SK-N-SH (cell line): ENCODE data around the gene NLGN1. TPM values are rescaled to one million over a fixed set of nuclear protein-coding genes. Genes with fewer than 3 reads are reported as not detected.

Experiments used
- EP300 ChIP-seq, 2 experiments: IDR thresholded peaks; 2 replicates each; pipeline versions ENCODE4 v1.4.0 to v1.6.1; 2012; ENCODE audit warnings: borderline replicate concordance in 1 of 2, low read depth in 1 of 2, low read length in 1 of 2
- EZH2phosphoT487 ChIP-seq: fragments of 200-600 bp; sonication (generic); IDR thresholded peaks from 2 replicates; pipeline ENCODE4 v1.6.1; 2017; ENCODE audit warnings: low read depth, mixed run types, mild to moderate bottlenecking, antibody characterized with exemption, moderate library complexity, borderline replicate concordance
- FOSL2 ChIP-seq: IDR thresholded peaks from 2 replicates; pipeline ENCODE4 v1.4.0; 2012; ENCODE audit warnings: low read depth, mild to moderate bottlenecking, moderate library complexity, borderline replicate concordance
- FOXJ3 ChIP-seq: sonication (generic); formaldehyde crosslinking; IDR thresholded peaks from 2 replicates; pipeline ENCODE4 v1.5.1; 2020; ENCODE audit warnings: mild to moderate bottlenecking, missing genetic modification reagents
- FOXM1 ChIP-seq: IDR thresholded peaks from 2 replicates; pipeline ENCODE4 v1.4.0; 2012; ENCODE audit warnings: low read depth, mild to moderate bottlenecking
- GABPA ChIP-seq: IDR thresholded peaks from 2 replicates; pipeline ENCODE4 v1.4.0; 2012; ENCODE audit warnings: low read depth, mild to moderate bottlenecking
- GATA2 ChIP-seq: sonication (generic); formaldehyde crosslinking; IDR thresholded peaks from 2 replicates; pipeline ENCODE4 v1.5.0; 2020; ENCODE audit warnings: mild to moderate bottlenecking, missing genetic modification reagents
- JUND ChIP-seq: IDR thresholded peaks from 2 replicates; pipeline ENCODE4 v1.4.0; 2012
- MAX ChIP-seq: IDR thresholded peaks from 2 replicates; pipeline ENCODE4 v1.4.0; 2012; ENCODE audit warnings: low read depth
- MEF2A ChIP-seq: IDR thresholded peaks from 2 replicates; pipeline ENCODE4 v1.4.0; 2012; ENCODE audit warnings: low read depth, borderline replicate concordance
- POLR2AphosphoS5 ChIP-seq: IDR thresholded peaks from 2 replicates; pipeline ENCODE4 v1.6.1; 2012; ENCODE audit warnings: low read depth, low read length
- RCOR1 ChIP-seq: fragments of 150-350 bp; IDR thresholded peaks from 2 replicates; pipeline ENCODE4 v1.6.1; 2017; ENCODE audit warnings: antibody characterized with exemption, low read length
- REST ChIP-seq: IDR thresholded peaks from 2 replicates; pipeline ENCODE4 v1.6.1; 2012; ENCODE audit warnings: mild to moderate bottlenecking, low read depth, low read length, moderate library complexity
- SIN3A ChIP-seq: IDR thresholded peaks from 2 replicates; pipeline ENCODE4 v1.6.1; 2012; ENCODE audit warnings: low read depth, mild to moderate bottlenecking, low read length, moderate library complexity, borderline replicate concordance
- TEAD4 ChIP-seq: IDR thresholded peaks from 2 replicates; pipeline ENCODE4 v1.4.0; 2012; ENCODE audit warnings: mild to moderate bottlenecking, borderline replicate concordance; ENCODE audit not compliant: insufficient read depth
- USF1 ChIP-seq: IDR thresholded peaks from 2 replicates; pipeline ENCODE4 v1.4.0; 2012; ENCODE audit warnings: low read depth, borderline replicate concordance
- polyA plus RNA-seq, 3 experiments: library from polyadenylated mRNA; depleted of rRNA; stranded (reverse); fragments of >200 nt; gene quantifications; 2 replicates each; pipeline ENCODE4 v1.2.3, GENCODE V29; 2012
- TF ChIP-seq, protein P1 (sequence below): IDR thresholded peaks from 2 replicates; pipeline ENCODE4; 2012
- TF ChIP-seq, protein P2 (sequence below): fragments of 150-350 bp; IDR thresholded peaks from 2 replicates; pipeline ENCODE4 v1.6.1; 2017; ENCODE audit warnings: antibody characterized with exemption, low read length, low read depth, borderline replicate concordance

The NLGN1 gene
- polyA plus RNA-seq, 1 of the 3 experiments (the other 2 are of a cell fraction): 1.5 TPM

DNA sequence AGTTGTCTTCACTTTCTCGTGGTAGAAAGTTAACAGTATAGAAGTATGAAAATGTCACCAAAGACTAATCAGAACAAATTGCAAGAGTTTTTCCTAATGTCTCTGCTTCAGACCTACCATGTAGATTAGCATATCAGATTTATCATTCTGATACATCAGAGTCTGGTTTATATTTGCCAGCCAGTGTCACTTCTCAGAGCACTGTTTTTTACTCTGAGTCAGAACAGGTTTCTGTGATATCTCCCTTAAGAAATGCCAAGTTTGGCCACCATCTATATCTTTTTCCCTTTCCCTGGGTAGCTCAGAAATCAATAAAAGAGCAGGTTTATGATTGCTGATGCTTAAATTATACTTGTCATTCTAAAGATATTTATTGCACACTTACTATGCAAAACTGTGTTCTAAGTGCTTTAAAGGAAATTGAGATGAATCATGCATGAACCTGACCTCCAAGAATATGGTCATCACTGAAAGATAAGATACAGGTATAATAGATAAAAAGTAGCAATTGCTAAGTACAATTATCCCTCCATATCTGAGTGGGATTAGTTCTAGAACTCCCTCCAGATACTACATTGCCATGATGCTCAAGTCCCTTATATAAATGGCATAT, 788.9 kb downstream of the NLGN1 start (continued):
- TF ChIP-seq REST: no peak
- TF ChIP-seq GABPA: no peak
- TF ChIP-seq EP300 (IDR thresholded peaks at IDR 0.05; ENCODE audit: borderline replicate concordance in 1 of 2, low read depth in 1 of 2, low read length in 1 of 2): peak; percentile 45 to 62; a peak in 2 of 4 replicates
- TF ChIP-seq MEF2A: no peak
- no peak for TF ChIP-seq FOSL2
- peak; percentile 36 for TF ChIP-seq GATA2 (CRISPR knock-in tag)
- no peak for TF ChIP-seq JUND
- TF ChIP-seq TEAD4: peak; percentile 21; the same call in 1 of the 2 replicates
- no peak for TF ChIP-seq USF1
- TF ChIP-seq FOXM1: peak; percentile 38; the same call in 1 of the 2 replicates
- TF ChIP-seq, protein P1, sequence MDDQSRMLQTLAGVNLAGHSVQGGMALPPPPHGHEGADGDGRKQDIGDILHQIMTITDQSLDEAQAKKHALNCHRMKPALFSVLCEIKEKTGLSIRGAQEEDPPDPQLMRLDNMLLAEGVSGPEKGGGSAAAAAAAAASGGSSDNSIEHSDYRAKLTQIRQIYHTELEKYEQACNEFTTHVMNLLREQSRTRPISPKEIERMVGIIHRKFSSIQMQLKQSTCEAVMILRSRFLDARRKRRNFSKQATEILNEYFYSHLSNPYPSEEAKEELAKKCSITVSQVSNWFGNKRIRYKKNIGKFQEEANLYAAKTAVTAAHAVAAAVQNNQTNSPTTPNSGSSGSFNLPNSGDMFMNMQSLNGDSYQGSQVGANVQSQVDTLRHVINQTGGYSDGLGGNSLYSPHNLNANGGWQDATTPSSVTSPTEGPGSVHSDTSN: peak; percentile 80
- TF ChIP-seq, protein P2, sequence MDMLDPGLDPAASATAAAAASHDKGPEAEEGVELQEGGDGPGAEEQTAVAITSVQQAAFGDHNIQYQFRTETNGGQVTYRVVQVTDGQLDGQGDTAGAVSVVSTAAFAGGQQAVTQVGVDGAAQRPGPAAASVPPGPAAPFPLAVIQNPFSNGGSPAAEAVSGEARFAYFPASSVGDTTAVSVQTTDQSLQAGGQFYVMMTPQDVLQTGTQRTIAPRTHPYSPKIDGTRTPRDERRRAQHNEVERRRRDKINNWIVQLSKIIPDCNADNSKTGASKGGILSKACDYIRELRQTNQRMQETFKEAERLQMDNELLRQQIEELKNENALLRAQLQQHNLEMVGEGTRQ: no peak
- TF ChIP-seq POLR2AphosphoS5: 0 out of 2 replicates have a peak, but pooled peaks have one; percentile 18
- no peak for TF ChIP-seq MAX
- TF ChIP-seq EZH2phosphoT487: no peak
- no peak for TF ChIP-seq FOXJ3
- no peak for TF ChIP-seq RCOR1
- TF ChIP-seq SIN3A: no peak
